NCI-H1436 treated with DMSO at 0.1 percent for 48 hours (cell line): ENCODE results near the gene ATXN1L.
"Not testable (repeated sequence)": the region's sequence is repeated elsewhere in the genome, so short reads cannot be mapped to it uniquely, and the experiment has no call there.

Experiments used
- DNase-seq: peaks from one replicate; lab custom pipeline; 2025; lab: John Stamatoyannopoulos, UW

ATXN1L gene, protein sequence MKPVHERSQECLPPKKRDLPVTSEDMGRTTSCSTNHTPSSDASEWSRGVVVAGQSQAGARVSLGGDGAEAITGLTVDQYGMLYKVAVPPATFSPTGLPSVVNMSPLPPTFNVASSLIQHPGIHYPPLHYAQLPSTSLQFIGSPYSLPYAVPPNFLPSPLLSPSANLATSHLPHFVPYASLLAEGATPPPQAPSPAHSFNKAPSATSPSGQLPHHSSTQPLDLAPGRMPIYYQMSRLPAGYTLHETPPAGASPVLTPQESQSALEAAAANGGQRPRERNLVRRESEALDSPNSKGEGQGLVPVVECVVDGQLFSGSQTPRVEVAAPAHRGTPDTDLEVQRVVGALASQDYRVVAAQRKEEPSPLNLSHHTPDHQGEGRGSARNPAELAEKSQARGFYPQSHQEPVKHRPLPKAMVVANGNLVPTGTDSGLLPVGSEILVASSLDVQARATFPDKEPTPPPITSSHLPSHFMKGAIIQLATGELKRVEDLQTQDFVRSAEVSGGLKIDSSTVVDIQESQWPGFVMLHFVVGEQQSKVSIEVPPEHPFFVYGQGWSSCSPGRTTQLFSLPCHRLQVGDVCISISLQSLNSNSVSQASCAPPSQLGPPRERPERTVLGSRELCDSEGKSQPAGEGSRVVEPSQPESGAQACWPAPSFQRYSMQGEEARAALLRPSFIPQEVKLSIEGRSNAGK

GRCh38 chr16:71845639-71846430 lies at the start of gene ATXN1L:
Gene ATXN1L (plus strand): TSS chr16:71845976. CDS start chr16:71849741, 3,765 bp downstream.
- peak; percentile 56 for DNase-seq

DNA sequence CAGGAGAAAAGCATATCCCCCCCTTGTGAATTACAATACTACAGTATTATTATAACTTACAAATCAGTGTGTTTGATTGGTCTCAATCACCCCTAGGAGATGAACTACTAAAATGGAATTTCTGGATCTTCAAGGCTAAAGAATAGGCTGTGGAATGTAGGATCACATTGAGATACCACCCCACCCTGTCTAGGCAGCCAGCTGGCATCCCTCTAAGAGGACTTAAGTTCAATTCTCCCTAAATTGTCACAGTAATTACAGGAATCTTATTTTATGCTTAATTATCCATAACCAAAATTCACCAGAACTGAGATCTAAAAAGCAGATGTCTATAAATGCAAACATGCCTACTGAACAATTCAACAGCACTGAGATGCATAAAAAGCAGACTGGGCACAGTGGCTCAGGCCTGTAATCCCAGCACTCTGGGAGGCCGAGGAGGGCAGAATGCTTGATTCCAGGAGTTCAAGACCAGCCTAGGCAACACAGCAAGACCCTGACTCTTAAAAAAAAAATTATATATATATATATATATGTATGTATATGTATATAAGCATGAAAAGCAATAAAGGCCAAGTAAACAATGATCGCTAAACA lies 49.2 kb upstream of the ATXN1L start:
- no peak for DNase-seq

- no peak for DNase-seq
These were observed 42.5 kb upstream of the ATXN1L start for GRCh38 chr16:71803305-71803690.

GRCh38 chr16:71807905-71808592 lies 37.7 kb upstream of the ATXN1L start:
- DNase-seq = no peak

DNA sequence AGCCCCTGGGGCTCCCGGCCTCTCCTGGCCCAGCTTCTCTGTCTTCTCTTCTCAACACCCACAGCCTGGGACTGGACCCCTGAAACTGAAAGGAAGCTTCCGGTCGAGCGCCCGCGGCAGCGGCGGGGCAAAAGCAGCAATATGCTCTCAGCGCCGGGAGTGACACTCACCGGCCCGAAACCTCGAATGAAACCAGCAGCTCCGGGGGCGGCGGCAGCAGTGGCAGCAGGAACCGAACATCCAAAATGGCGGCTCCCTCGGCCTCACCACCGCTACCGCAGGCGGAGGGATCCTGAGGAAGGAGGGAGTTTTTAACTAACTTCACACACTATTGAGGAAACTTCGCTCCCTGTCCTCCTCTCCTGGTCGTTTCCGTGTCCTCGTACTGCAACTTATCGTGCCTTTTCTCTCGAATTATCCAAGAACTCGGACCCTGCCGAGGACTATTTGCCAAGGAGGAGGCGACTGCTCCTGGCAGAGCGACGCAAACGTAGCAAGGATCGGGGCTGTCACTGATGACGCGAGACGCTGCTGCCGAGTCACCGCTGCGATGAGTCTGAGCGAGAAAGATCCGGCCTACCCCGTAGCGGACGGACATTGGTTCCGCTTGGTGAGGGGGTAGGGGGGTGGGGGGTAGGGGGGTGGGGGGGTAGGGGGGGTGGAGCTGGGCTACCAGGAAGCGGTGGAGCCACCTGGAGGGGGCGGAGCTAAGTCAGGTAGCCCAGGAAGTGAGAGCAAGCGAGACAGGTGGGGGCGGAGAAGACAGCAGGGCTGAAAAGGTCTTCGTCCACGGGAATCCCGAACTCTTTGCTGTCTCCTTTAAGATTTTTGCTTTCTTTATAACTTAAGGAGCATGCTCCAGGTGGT lies 37.0 kb upstream of the ATXN1L start, which contains the start of gene AP1G1:
AP1G1 (minus strand) TSS at position 242 of the 867 bp plus-strand sequence. CDS start 19,355 bp downstream, outside the sequence.
- DNase-seq = peak; percentile 92

DNA sequence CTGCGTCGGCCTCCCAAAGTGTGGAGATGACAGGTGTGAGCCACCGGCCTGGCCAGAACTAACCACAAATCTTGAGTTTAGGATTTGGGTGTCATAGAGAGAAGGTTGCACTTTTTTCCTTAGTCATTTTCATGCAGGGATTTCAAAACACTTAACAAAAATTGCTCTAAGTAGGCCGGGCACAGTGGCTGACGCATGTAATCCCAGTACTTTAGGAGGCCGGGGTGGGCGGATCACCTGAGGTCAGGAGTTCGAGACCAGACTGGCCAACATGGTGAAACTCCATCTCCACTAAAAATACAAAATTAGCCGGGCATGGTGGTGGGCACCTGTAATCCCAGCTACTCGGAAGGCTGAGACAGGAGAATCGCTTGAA lies 35.6 kb upstream of the ATXN1L start:
- not testable (repeated sequence) for DNase-seq

DNA sequence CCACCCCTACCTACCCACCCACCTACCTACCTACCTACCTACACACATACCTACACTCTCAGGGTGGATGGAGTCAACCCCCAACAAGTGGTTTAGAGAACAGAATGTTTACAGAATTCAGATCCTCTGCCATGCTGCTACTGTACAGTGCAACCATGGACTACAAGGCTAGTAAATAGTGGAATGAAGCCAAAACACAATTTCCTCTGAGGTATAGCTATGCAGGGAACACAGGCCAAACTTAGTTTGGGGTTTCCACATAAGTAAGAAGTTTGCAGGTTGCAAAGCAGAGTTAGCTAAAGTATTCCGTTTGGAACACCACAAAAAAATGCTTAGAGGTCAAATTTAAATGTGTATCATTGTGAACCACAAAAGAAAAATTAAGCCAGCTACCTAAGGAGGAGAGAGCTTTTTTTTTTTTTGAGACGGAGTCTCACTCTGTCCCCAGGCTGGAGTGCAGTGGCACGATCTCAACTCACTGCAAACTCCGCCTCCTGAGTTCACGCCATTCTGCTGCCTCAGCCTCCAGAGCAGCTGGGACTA lies 34.4 kb upstream of the ATXN1L start:
- DNase-seq = no peak

- not testable (repeated sequence) for DNase-seq
These were observed 28.6 kb upstream of the ATXN1L start for GRCh38 chr16:71817155-71817500.

DNA sequence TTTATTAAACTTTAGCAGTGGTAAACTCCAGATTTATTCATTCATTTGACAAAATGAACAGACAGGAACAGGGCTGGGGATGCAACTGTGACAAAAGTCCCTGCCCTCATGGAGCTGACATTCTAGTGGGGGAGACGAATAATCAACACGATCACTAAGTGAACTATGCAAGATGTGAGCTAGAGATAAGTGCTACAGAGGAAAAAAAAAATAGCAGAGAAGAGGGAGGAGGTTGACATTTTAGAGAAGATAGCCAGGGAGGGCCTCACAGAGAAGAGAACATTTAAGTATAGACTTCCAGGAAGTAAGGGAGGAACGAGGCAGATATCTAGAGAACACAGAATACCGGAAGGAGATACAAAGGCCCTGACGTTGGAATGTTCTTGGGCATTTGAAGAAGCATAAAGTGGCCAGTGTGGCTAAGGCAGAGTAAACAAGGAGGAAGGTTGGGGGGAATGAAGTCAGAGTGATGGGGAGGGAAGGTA lies 19.2 kb upstream of the ATXN1L start:
- no peak for DNase-seq

DNA sequence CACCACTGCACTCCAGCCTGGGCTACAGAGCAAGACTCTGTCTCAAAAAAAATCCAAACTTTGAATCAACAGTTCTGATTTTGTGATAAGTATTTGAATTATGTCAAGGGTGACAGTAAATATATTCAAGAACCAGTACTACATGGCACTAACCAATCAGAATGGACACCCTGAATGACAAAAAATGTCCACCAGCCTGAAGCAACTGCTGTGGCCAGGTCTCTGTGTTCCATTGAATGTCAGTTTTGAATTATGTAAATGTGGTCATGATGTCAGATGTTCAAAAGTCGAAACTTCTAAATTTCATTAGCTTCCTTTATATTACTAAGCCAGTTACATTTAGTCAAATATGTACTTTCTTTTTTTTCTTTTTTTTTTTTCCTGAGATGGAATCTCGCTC lies 15.4 kb upstream of the ATXN1L start:
- DNase-seq = no peak

- DNase-seq = not testable (repeated sequence)
These were observed 14.1 kb upstream of the ATXN1L start for GRCh38 chr16:71831698-71832097.

GRCh38 chr16:71832112-71832511 lies 13.7 kb upstream of the ATXN1L start:
- not testable (repeated sequence) for DNase-seq

DNA sequence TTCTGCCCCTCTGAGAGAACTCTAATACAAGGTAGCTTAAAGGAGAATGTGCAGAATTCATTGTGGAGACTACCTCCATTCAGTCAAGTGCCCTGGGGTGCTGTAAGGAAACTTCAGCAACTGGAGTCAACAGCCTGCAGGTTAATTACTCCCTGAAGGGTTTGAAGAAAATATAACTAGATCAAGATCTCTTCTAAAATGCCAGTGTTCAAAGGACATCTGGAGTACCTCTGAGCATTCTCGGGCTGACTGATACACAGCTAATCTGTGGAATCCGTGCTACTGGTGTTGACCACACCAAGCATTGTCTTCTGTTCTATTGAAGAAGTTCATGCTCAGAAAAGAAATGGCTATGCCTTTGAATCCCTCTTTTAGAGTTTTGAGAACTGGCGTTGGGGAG lies 11.5 kb upstream of the ATXN1L start:
- no peak for DNase-seq

DNA sequence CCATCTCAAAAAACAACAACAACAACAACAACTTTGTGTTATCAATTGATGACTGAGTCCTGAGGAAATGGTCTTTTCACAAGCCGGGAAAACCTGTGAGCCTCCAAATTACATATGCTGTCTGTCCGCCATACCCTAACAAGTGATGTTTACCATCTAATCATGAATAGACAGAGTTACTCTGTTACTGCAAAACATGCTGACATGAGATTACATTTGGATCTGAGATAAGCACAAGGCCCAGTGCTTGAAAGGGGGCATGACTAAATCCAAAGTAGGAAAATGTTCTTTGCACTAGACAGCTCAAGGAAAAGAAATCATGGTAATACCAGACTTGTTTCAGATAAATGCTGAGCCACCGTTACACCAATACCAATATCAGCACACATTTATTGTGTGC lies 8.6 kb upstream of the ATXN1L start:
- DNase-seq = no peak

DNA sequence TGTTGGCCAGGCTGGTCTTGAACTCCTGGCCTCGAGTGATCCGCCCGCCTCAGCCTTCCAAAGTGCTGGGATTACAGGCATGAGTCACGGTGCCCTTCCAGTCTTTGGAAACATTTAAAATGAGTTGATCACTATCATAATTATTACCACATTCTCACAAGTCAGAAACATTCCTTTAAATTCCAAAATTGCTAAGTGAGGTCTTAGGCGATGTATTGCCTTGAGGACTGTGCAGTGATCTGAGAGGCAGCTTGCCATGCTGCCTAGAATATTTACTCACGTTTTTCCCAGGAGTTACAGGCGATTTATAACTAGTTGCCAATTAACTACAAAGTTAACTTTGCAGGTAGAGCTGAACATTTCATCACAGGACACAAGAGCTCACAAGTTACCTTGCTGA lies 5.7 kb upstream of the ATXN1L start:
- DNase-seq = no peak

GRCh38 chr16:71843572-71843971 lies 2.2 kb upstream of the ATXN1L start:
- DNase-seq = no peak

GRCh38 chr16:71846431-71846830 lies 655 bp downstream of the ATXN1L start:
- no peak for DNase-seq

DNA sequence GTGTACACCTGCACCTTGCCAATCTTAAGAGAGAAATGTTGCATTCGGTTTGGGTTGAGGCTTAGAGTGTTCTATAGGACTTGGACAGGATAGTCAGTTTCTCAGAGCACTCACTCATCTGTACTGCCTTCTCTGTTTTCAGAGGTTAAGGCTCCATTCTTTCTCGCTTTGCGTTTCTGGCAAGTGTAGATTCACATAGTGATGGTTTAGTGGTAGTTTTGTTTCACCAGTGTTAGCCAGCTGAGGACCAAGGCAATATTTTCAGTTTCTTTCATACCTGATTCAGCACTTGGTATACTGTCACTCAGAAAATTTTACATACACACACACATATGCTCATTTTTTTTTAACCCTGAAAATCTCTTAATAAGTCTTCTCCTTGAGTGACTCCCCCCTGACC lies 1.3 kb downstream of the ATXN1L start:
- DNase-seq = no peak

GRCh38 chr16:71848622-71849021 lies 2.8 kb downstream of the ATXN1L start:
- no peak for DNase-seq

GRCh38 chr16:71851746-71852145 lies 6.0 kb downstream of the ATXN1L start:
- DNase-seq = no peak
